Measurements from ENCODE around the gene DPH7.

- TF ChIP-seq, protein P1, sequence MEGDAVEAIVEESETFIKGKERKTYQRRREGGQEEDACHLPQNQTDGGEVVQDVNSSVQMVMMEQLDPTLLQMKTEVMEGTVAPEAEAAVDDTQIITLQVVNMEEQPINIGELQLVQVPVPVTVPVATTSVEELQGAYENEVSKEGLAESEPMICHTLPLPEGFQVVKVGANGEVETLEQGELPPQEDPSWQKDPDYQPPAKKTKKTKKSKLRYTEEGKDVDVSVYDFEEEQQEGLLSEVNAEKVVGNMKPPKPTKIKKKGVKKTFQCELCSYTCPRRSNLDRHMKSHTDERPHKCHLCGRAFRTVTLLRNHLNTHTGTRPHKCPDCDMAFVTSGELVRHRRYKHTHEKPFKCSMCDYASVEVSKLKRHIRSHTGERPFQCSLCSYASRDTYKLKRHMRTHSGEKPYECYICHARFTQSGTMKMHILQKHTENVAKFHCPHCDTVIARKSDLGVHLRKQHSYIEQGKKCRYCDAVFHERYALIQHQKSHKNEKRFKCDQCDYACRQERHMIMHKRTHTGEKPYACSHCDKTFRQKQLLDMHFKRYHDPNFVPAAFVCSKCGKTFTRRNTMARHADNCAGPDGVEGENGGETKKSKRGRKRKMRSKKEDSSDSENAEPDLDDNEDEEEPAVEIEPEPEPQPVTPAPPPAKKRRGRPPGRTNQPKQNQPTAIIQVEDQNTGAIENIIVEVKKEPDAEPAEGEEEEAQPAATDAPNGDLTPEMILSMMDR (IDR thresholded peaks at IDR 0.05; ENCODE audit: control extremely low read depth in 1 of 3, insufficient read depth in 1 of 3, low read depth in 1 of 3, low read length in 3 of 3), result no peak
- TF ChIP-seq CREB1 (IDR thresholded peaks at IDR 0.05) (no peak), USF2 (IDR thresholded peaks at IDR 0.05; ENCODE audit: low read length) (no peak), SIRT6 (IDR thresholded peaks at IDR 0.05; ENCODE audit: low read length) (no peak), SUZ12 (IDR thresholded peaks at IDR 0.05; ENCODE audit: low read length) (no peak), GTF2F1 (IDR thresholded peaks at IDR 0.05; ENCODE audit: borderline replicate concordance, low read depth, low read length) (no peak), CEBPB (IDR thresholded peaks at IDR 0.05; ENCODE audit: low read depth, low read length) (no peak), POLR2A (IDR thresholded peaks at IDR 0.05; ENCODE audit: control extremely low read depth in 1 of 2, low read depth in 2 of 2, low read length in 2 of 2) (no peak), EGR1 (IDR thresholded peaks at IDR 0.05; ENCODE audit: borderline replicate concordance, low read depth, low read length) (no peak), EP300 (IDR thresholded peaks at IDR 0.05; ENCODE audit: borderline replicate concordance in 1 of 2, low read depth in 2 of 2, low read length in 2 of 2) (no peak), MAX (IDR thresholded peaks at IDR 0.05) (no peak)
These were observed 53.8 kb downstream of the DPH7 start for GRCh38 chr9:137524981-137525317.
